B cell (primary cell): Measurements from ENCODE around the gene PTPRU. TPM values are rescaled to one million over a fixed set of nuclear protein-coding genes. Genes with fewer than 3 reads are reported as not detected.

ENCODE experiments used
- ATAC-seq: fragments of 200-7000 bp; cut with Tn5 transposase; one replicate; pipeline ENCODE4 v1.10.0; 2021; ENCODE audit warnings: low read depth, mild to moderate bottlenecking, moderate number of reproducible peaks, moderate library complexity
- CTCF ChIA-PET: fragments of 350-600 bp; sonication (Branson Sonifier 250); formaldehyde crosslinking; loops from one replicate; lab custom pipeline; 2021; ENCODE audit warnings: antibody characterized with exemption, inconsistent platforms; lab: Charles Lee
- POLR2A ChIA-PET: fragments of 350-600 bp; sonication (Branson Sonifier 250); formaldehyde crosslinking; loops from one replicate; lab custom pipeline; 2021; ENCODE audit warnings: antibody characterized with exemption; lab: Charles Lee
- DNase-seq: peaks from one replicate; pipeline ENCODE4 v3.0.0; 2013
- H2AFZ ChIP-seq: 2 replicates; pipeline ENCODE4 v1.6.1; 2012; ENCODE audit warnings: mild to moderate bottlenecking, low read depth, low read length; ENCODE audit not compliant: insufficient read depth, poor library complexity, severe bottlenecking
- H3K27ac ChIP-seq, 2 donors: 1 replicate in 1 of 2; 2 replicates in 1 of 2; pipeline ENCODE4 v1.5.1; 2012 to 2013; ENCODE audit warnings: low read length in 2 of 2, mild to moderate bottlenecking in 2 of 2, moderate library complexity in 1 of 2
- H3K27me3 ChIP-seq, 4 experiments: fragments of 200-600 bp in 1 of 4; sonication (generic) in 1 of 4; replicated peaks in 1 of 4; 1 replicate in 2 of 4; 2 replicates in 2 of 4; pipeline versions ENCODE4 v1.6.1 to v1.7.0; 2013 to 2016; ENCODE audit warnings: low read length in 3 of 4, mild to moderate bottlenecking in 2 of 4, mixed read lengths in 1 of 4, moderate library complexity in 1 of 4; ENCODE audit not compliant: insufficient read depth in 4 of 4, control insufficient read depth in 3 of 4; ENCODE audit errors: control extremely low read depth in 1 of 4
- H3K36me3 ChIP-seq, 2 experiments: replicated peaks in 1 of 2; 1 replicate in 1 of 2; 2 replicates in 1 of 2; pipeline versions ENCODE4 v1.6.1 to v1.7.1; 2013; ENCODE audit warnings: low read length in 1 of 2; ENCODE audit not compliant: insufficient read depth in 2 of 2, control insufficient read depth in 1 of 2; ENCODE audit errors: control extremely low read depth in 1 of 2, extremely low read depth in 1 of 2
- H3K4me1 ChIP-seq, 2 donors: fragments of 200-600 bp in 1 of 2; sonication (generic) in 1 of 2; 1 replicate in 1 of 2; 2 replicates in 1 of 2; pipeline versions ENCODE4 v1.5.1 to v1.6.1; 2013 to 2017; ENCODE audit warnings: low read length in 2 of 2; ENCODE audit not compliant: control insufficient read depth in 2 of 2, insufficient read depth in 2 of 2
- H3K4me2 ChIP-seq: replicated peaks from 2 replicates; pipeline ENCODE3; 2012; ENCODE audit warnings: mild to moderate bottlenecking, low read depth, low read length; ENCODE audit not compliant: poor library complexity, severe bottlenecking
- H3K4me3 ChIP-seq, 5 experiments: fragments of 200-600 bp in 1 of 5; sonication (generic) in 1 of 5; 1 replicate in 3 of 5; 2 replicates in 2 of 5; pipeline versions ENCODE4 v1.5.1 to v1.7.0; 2011 to 2016; ENCODE audit warnings: low read length in 4 of 5, mild to moderate bottlenecking in 4 of 5, low read depth in 2 of 5, control low read depth in 1 of 5, moderate library complexity in 1 of 5; ENCODE audit not compliant: insufficient read depth in 1 of 5; ENCODE audit errors: control extremely low read depth in 1 of 5, extremely low read depth in 1 of 5
- H3K79me2 ChIP-seq: fragments of 200-600 bp; sonication (generic); one replicate; pipeline ENCODE4 v1.6.0; 2016; ENCODE audit warnings: low read length; ENCODE audit not compliant: control insufficient read depth, insufficient read depth
- H3K9ac ChIP-seq: fragments of 200-600 bp; sonication (generic); 2 replicates; pipeline ENCODE4 v1.6.1; 2017; ENCODE audit warnings: mild to moderate bottlenecking, low read length, moderate library complexity
- H3K9me3 ChIP-seq, 3 donors: one replicate each; pipeline versions ENCODE4 v1.6.1 to v1.7.1; 2013; ENCODE audit warnings: low read length in 2 of 3; ENCODE audit not compliant: control insufficient read depth in 2 of 3, insufficient read depth in 1 of 3; ENCODE audit errors: control extremely low read depth in 1 of 3
- H4K20me1 ChIP-seq: 2 replicates; pipeline ENCODE4 v1.6.0; 2012; ENCODE audit warnings: mild to moderate bottlenecking, low read length; ENCODE audit not compliant: insufficient read depth, control insufficient read depth, poor library complexity, severe bottlenecking
- H3K27ac Mint-ChIP-seq: one replicate; pipeline ENCODE4 v1.8.0; 2021; ENCODE audit warnings: mixed read lengths
- H3K27me3 Mint-ChIP-seq: one replicate; pipeline ENCODE4 v1.8.0; 2021; ENCODE audit warnings: mixed read lengths
- H3K4me1 Mint-ChIP-seq: one replicate; pipeline ENCODE4 v1.8.0; 2021; ENCODE audit warnings: mixed read lengths
- H3K4me3 Mint-ChIP-seq: one replicate; pipeline ENCODE4 v1.8.0; 2021; ENCODE audit warnings: mixed read lengths
- H3K9me3 Mint-ChIP-seq: one replicate; pipeline ENCODE4 v1.8.0; 2022; ENCODE audit warnings: mixed read lengths; ENCODE audit not compliant: insufficient read depth
- CTCF ChIP-seq: fragments of 200-600 bp; IDR thresholded peaks from one replicate; pipeline ENCODE4 v1.8.0; 2022; ENCODE audit warnings: antibody characterized with exemption, mild to moderate bottlenecking
- EZH2 ChIP-seq: IDR thresholded peaks from 2 replicates; pipeline ENCODE4 v1.6.1; 2012; ENCODE audit warnings: borderline replicate concordance, low read depth, mild to moderate bottlenecking, moderate library complexity, low read length; ENCODE audit not compliant: insufficient read depth, poor library complexity, severe bottlenecking
- WGBS: methylation state at CpG from one replicate; pipeline ENCODE4 v1.1.5; 2013; ENCODE audit warnings: missing lambda C conversion rate; ENCODE audit not compliant: insufficient coverage; 5-methylcytosine and 5-hydroxymethylcytosine counted together
- intact Hi-C: fragments of 100-400 bp; cut with micrococcal nuclease; formaldehyde crosslinking; loops from one replicate; pipeline ENCODE4 v1.10.0; 2022
- polyA plus RNA-seq: library from polyadenylated mRNA; depleted of rRNA; stranded (reverse); fragments of >200 nt; gene quantifications from 2 replicates; pipeline ENCODE4 v1.2.3, GENCODE V29; 2012
- total RNA-seq, 2 donors: library from RNA; stranded (reverse); fragments of 120-200 nt in 1 of 2; gene quantifications; 1 replicate in 1 of 2; 2 replicates in 1 of 2; pipeline versions ENCODE4 v1.2.3 to v1.2.4, GENCODE V29; 2013 to 2022

Gene PTPRU
- total and polyA plus RNA-seq, 2 donors (not counting 1 experiment from before 2014, with no cell fraction given) = 0.10 to 0.25 TPM

GRCh38 chr1:29254346-29254745, 18.0 kb downstream of the PTPRU start:
- Histone ChIP-seq H3K4me1 (peaks cover 4 to 6% of the 10 kb centered on the region in 2 donors), H3K4me3 (no peak overlapping the region), H4K20me1 (no peaks in the 10 kb centered on the region), H3K79me2 (no peaks in the 10 kb centered on the region), H3K9ac (no peak overlapping the region), H2AFZ (no peak overlapping the region), H3K9me3 (peaks cover 0 to 5% (median 0%) of the 10 kb centered on the region in 3 donors), H3K27ac (no peak overlapping the region), H3K36me3 (no peaks in the 10 kb centered on the region), H3K4me2 (no peak overlapping the region), H3K27me3 (peaks cover 0 to 23% (median 6%) of the 10 kb centered on the region in 4 experiments)
- Mint-ChIP-seq H3K4me1 (no peaks in the 10 kb centered on the region), H3K9me3 (no peaks in the 10 kb centered on the region), H3K4me3 (no peak overlapping the region), H3K27me3 (peaks cover 31% of the 10 kb centered on the region), H3K27ac (no peak overlapping the region)
- ChIA-PET POLR2A (no interaction called here), CTCF (no interaction called here)
- 97% methylated on average over 7 of the region's 7 CpGs for WGBS
- ATAC-seq = no peak
- DNase-seq = no peak
- TF ChIP-seq CTCF (no peak), EZH2 (no peak)
- intact Hi-C loops = no loop called here

DNA sequence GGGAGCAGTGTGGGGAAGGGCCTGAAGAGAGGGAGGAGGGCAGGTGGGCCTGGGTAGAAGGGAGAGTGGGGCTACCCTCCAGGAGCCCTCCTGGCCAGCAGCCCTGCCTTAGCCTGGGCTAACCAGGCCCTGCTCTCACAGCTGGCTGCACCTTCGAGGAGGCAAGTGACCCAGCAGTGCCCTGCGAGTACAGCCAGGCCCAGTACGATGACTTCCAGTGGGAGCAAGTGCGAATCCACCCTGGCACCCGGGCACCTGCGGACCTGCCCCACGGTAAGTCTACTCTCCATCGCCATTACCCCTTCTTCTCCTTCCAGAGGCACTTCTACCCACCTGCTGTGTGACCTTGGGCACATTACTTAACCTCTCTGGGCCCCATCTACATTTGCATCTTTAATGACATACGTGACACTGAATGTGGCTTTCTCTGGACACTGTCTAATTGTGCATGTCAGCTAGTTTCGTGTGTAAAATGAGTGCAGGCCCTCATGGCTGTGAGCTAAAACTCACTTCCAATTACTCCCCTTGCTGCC, 18.9 kb downstream of the PTPRU start:
- H3K4me3 ChIP-seq = no peak overlapping the region
- no peak overlapping the region for H2AFZ ChIP-seq
- TF ChIP-seq CTCF = no peak
- no peak for TF ChIP-seq EZH2
- peaks cover 9 to 10% of the 10 kb centered on the region in 2 donors for H3K4me1 ChIP-seq
- Mint-ChIP-seq H3K27me3 (peaks cover 28% of the 10 kb centered on the region), H3K4me1 (peaks cover 5% of the 10 kb centered on the region), H3K4me3 (no peak overlapping the region), H3K9me3 (no peaks in the 10 kb centered on the region), H3K27ac (no peak overlapping the region)
- H3K4me2 ChIP-seq = no peak overlapping the region
- no peak overlapping the region for H3K9ac ChIP-seq
- 80% methylated on average over 8 of the region's 10 CpGs for WGBS
- no peak overlapping the region for H3K27ac ChIP-seq
- H3K79me2 ChIP-seq = no peaks in the 10 kb centered on the region
- no peak for DNase-seq
- H3K36me3 ChIP-seq = no peaks in the 10 kb centered on the region
- H3K27me3 ChIP-seq = peaks cover 0 to 29% (median 8%) of the 10 kb centered on the region in 4 experiments
- H4K20me1 ChIP-seq = no peaks in the 10 kb centered on the region
- intact Hi-C loops = no loop called here
- ChIA-PET CTCF (no interaction called here), POLR2A (no interaction called here)
- H3K9me3 ChIP-seq = peaks cover 0 to 7% (median 0%) of the 10 kb centered on the region in 3 donors
- ATAC-seq = no peak
